ENCODE data around the gene FAM216A. TPM values are rescaled to one million over a fixed set of nuclear protein-coding genes. Genes with fewer than 3 reads are reported as not detected.

The FAM216A gene
- polyA plus RNA-seq, 1 donor (not counting 4 experiments of a cell fraction or from before 2014, with no cell fraction given), result 15.3 TPM

GRCh38 chr12:110538869-110539622 lies 70.4 kb downstream of the FAM216A start:
- H3K9ac ChIP-seq (ENCODE audit: control insufficient read depth, extremely low read depth, insufficient read depth, low read length), result peak overlapping the region; percentile 22
- dilution Hi-C loops (cut with MboI; ENCODE audit: extremely low pct_ligation_motif_present, low sequenced_read_pairs), result no loop called here
- no peaks in the 10 kb centered on the region for H3K9me1 ChIP-seq (ENCODE audit: control insufficient read depth, extremely low read depth, insufficient read depth, low read length)
- H3K4me1 ChIP-seq (ENCODE audit: control insufficient read depth, extremely low read depth, insufficient read depth, low read length), result peaks cover 51% of the 10 kb centered on the region
- H3K27ac ChIP-seq (ENCODE audit: control insufficient read depth, insufficient read depth, low read length), result peak overlapping the region; percentile 69
- TF ChIP-seq CTCF (optimal IDR thresholded peaks at IDR 0.05 in 1 of 3, IDR thresholded peaks at IDR 0.05 in 1 of 3, conservative IDR thresholded peaks at IDR 0.05 in 1 of 3; ENCODE audit: extremely low read depth in 1 of 3, insufficient read depth in 2 of 3, low read length in 3 of 3) (no peak), EZH2 (IDR thresholded peaks at IDR 0.05; ENCODE audit: low read length) (no peak)
- no peak for DNase-seq (ENCODE audit: low read depth, low spot score)
- peaks cover 34% of the 10 kb centered on the region for H3K79me2 ChIP-seq (ENCODE audit: control insufficient read depth, insufficient read depth, low read length)
- no peaks in the 10 kb centered on the region for H3K27me3 ChIP-seq (ENCODE audit: control insufficient read depth, extremely low read depth, insufficient read depth, low read length)
- peak overlapping the region in 1 of 3 experiments; percentile 8 for H3K4me3 ChIP-seq (ENCODE audit: control insufficient read depth in 2 of 3, extremely low read depth in 1 of 3, insufficient read depth in 2 of 3, low read depth in 1 of 3, low read length in 3 of 3)
- H3K4me2 ChIP-seq (ENCODE audit: control insufficient read depth, extremely low read depth, insufficient read depth, low read depth, low read length), result no peak overlapping the region
- H4K20me1 ChIP-seq (ENCODE audit: control insufficient read depth, extremely low read depth, insufficient read depth, low read length), result no peaks in the 10 kb centered on the region
- H2AFZ ChIP-seq (ENCODE audit: control insufficient read depth, low read length), result no peak overlapping the region
- no peak for FAIRE-seq
- H3K36me3 ChIP-seq (ENCODE audit: control insufficient read depth in 2 of 2, extremely low read depth in 1 of 2, insufficient read depth in 2 of 2, low read length in 2 of 2), result peaks cover 15 to 38% of the 10 kb centered on the region in 2 experiments
- H3K9me3 ChIP-seq (ENCODE audit: control insufficient read depth, low read depth, low read length), result no peaks in the 10 kb centered on the region

Small RNAs within 50 kb of the gene (small RNA-seq; reads per million reads assigned to genes)
- gene RF00278 (ENCODE audit: insufficient read length in 3 of 3, low read depth in 3 of 3, low replicate concordance in 1 of 3), result 0 reads per million in 3 experiments

Other genes with a start within 250 kb of the FAM216A start
- gene ATP2A2, start 187.6 kb upstream of the FAM216A start, polyA plus RNA-seq, result 54.5 to 190 TPM (median 127 TPM) in 3 replicates
- 49.4 to 68.2 TPM (median 52.8 TPM) in 3 replicates for gene ANAPC7, start 65.1 kb upstream of the FAM216A start, polyA plus RNA-seq
- gene ARPC3, start 18.5 kb upstream of the FAM216A start, polyA plus RNA-seq, result 90.0 to 139 TPM (median 106 TPM) in 3 replicates
- 22.8 to 35.5 TPM (median 31.6 TPM) in 3 replicates for gene GPN3, start 588 bp upstream of the FAM216A start, polyA plus RNA-seq
- gene VPS29, start 33.3 kb downstream of the FAM216A start, polyA plus RNA-seq, result 165 to 219 TPM (median 166 TPM) in 3 replicates
- gene RAD9B, start 33.5 kb downstream of the FAM216A start, polyA plus RNA-seq, result 0.15 to 0.41 TPM (median 0.31 TPM) in 3 replicates
- gene PPTC7, start 114.5 kb downstream of the FAM216A start, polyA plus RNA-seq, result 23.3 to 35.9 TPM (median 23.7 TPM) in 3 replicates
- 14.4 to 31.8 TPM (median 30.6 TPM) in 3 replicates for gene TCTN1, start 145.3 kb downstream of the FAM216A start, polyA plus RNA-seq
- 1.1 to 2.1 TPM (median 1.2 TPM) in 3 replicates for gene HVCN1, start 220.3 kb downstream of the FAM216A start, polyA plus RNA-seq

Measured in keratinocyte (primary cell).